Keratinocyte (primary cell): ENCODE measurements around the gene ELL. TPM values are rescaled to one million over a fixed set of nuclear protein-coding genes. Genes with fewer than 3 reads are reported as not detected.
A peak's percentile ranks its signal among the peaks of the same experiment; 100 is the strongest.

Experiments
- DNase-seq: peaks from one replicate; pipeline ENCODE4 v3.0.0-alpha.2; 2011; ENCODE audit warnings: low read depth, missing footprints, low spot score
- FAIRE-seq: peaks from 2 replicates; lab custom pipeline; 2011; peaks lifted over from hg19 to GRCh38; lab: Jason Lieb, UNC
- H2AFZ ChIP-seq: 2 replicates; pipeline ENCODE4 v1.6.0; 2012; ENCODE audit warnings: low read length, control low read depth, inconsistent platforms; ENCODE audit not compliant: control insufficient read depth
- H3K27ac ChIP-seq: 2 replicates; pipeline ENCODE4 v1.5.1; 2011; ENCODE audit warnings: low read length; ENCODE audit not compliant: control insufficient read depth, insufficient read depth
- H3K27me3 ChIP-seq: 3 replicates; pipeline ENCODE4 v1.6.0; 2011; ENCODE audit warnings: low read length; ENCODE audit not compliant: control insufficient read depth, insufficient read depth; ENCODE audit errors: extremely low read depth
- H3K36me3 ChIP-seq, 2 experiments: 2 replicates in 1 of 2; 3 replicates in 1 of 2; pipeline ENCODE4 v1.5.1; 2011; ENCODE audit warnings: low read length in 2 of 2, mild to moderate bottlenecking in 1 of 2; ENCODE audit not compliant: control insufficient read depth in 2 of 2, insufficient read depth in 2 of 2; ENCODE audit errors: extremely low read depth in 1 of 2
- H3K4me1 ChIP-seq: 3 replicates; pipeline ENCODE4 v1.5.1; 2011; ENCODE audit warnings: low read length; ENCODE audit not compliant: control insufficient read depth, insufficient read depth; ENCODE audit errors: extremely low read depth
- H3K4me2 ChIP-seq: 3 replicates; pipeline ENCODE4 v1.6.0; 2011; ENCODE audit warnings: low read depth, low read length; ENCODE audit not compliant: control insufficient read depth, insufficient read depth; ENCODE audit errors: extremely low read depth
- H3K4me3 ChIP-seq, 3 experiments: fragments of 200-600 bp in 1 of 3; sonication (generic) in 1 of 3; 2 replicates in 2 of 3; 3 replicates in 1 of 3; pipeline ENCODE4 v1.5.1; 2011 to 2016; ENCODE audit warnings: low read length in 3 of 3, mild to moderate bottlenecking in 3 of 3, control low read depth in 2 of 3, inconsistent platforms in 1 of 3, low read depth in 1 of 3, mixed read lengths in 1 of 3, mixed run types in 1 of 3, moderate library complexity in 1 of 3; ENCODE audit not compliant: control insufficient read depth in 2 of 3, insufficient read depth in 2 of 3; ENCODE audit errors: extremely low read depth in 1 of 3
- H3K79me2 ChIP-seq: 2 replicates; pipeline ENCODE4 v1.6.0; 2012; ENCODE audit warnings: low read length; ENCODE audit not compliant: control insufficient read depth, insufficient read depth
- H3K9ac ChIP-seq: 3 replicates; pipeline ENCODE4 v1.6.0; 2011; ENCODE audit warnings: low read length; ENCODE audit not compliant: control insufficient read depth, insufficient read depth; ENCODE audit errors: extremely low read depth
- H3K9me1 ChIP-seq: 3 replicates; pipeline ENCODE4 v1.6.0; 2011; ENCODE audit warnings: low read length; ENCODE audit not compliant: control insufficient read depth, insufficient read depth; ENCODE audit errors: extremely low read depth
- H3K9me3 ChIP-seq: 2 replicates; pipeline ENCODE4 v1.5.1; 2012; ENCODE audit warnings: low read depth, low read length; ENCODE audit not compliant: control insufficient read depth
- H4K20me1 ChIP-seq: 3 replicates; pipeline ENCODE4 v1.6.0; 2011; ENCODE audit warnings: low read length; ENCODE audit not compliant: control insufficient read depth, insufficient read depth; ENCODE audit errors: extremely low read depth
- EZH2 ChIP-seq: IDR thresholded peaks from one replicate; pipeline ENCODE4 v1.6.1; 2012; ENCODE audit warnings: inconsistent platforms, mild to moderate bottlenecking, low read length, moderate library complexity
- dilution Hi-C: fragments of 300-500 bp; cut with MboI; formaldehyde crosslinking; loops from one replicate; pipeline ENCODE4 v1.7.0; 2020; ENCODE audit warnings: low sequenced_read_pairs; ENCODE audit not compliant: extremely low pct_ligation_motif_present
- polyA plus RNA-seq, 5 experiments: library from polyadenylated mRNA; depleted of rRNA in 3 of 5; stranded (reverse) in 3 of 5; stranded (forward) in 1 of 5; unstranded in 1 of 5; fragments of >200 nt; gene quantifications; 1 replicate in 1 of 5; 2 replicates in 3 of 5; 3 replicates in 1 of 5; pipeline versions ENCODE4 v1.2.1 to v1.2.3, GENCODE V29; 2011 to 2012; ENCODE audit warnings: missing spikeins in 2 of 5, low read depth in 1 of 5, low replicate concordance in 1 of 5
- TF ChIP-seq, protein P1 (sequence below), 3 experiments: IDR thresholded peaks in 1 of 3; conservative IDR thresholded peaks in 1 of 3; optimal IDR thresholded peaks in 1 of 3; 2 replicates in 2 of 3; 3 replicates in 1 of 3; pipeline versions ENCODE3 to v1.5.1; 2011; ENCODE audit warnings: low read length in 3 of 3, mild to moderate bottlenecking in 3 of 3, moderate library complexity in 2 of 3, control low read depth in 1 of 3, inconsistent platforms in 1 of 3; ENCODE audit not compliant: insufficient read depth in 2 of 3; ENCODE audit errors: extremely low read depth in 1 of 3

Gene ELL
- polyA plus RNA-seq, 1 donor (not counting 4 experiments of a cell fraction or from before 2014, with no cell fraction given) = 4.4 TPM

GRCh38 chr19:18506101-18506930 lies 15.6 kb downstream of the ELL start:
- no peak for FAIRE-seq
- Histone ChIP-seq H3K27ac (no peak overlapping the region), H3K4me3 (no peak overlapping the region), H3K4me2 (no peak overlapping the region), H3K27me3 (no peaks in the 10 kb centered on the region), H2AFZ (no peak overlapping the region), H3K9me3 (no peaks in the 10 kb centered on the region), H4K20me1 (peaks cover 66% of the 10 kb centered on the region), H3K9ac (no peak overlapping the region), H3K79me2 (peaks cover 98% of the 10 kb centered on the region), H3K4me1 (peaks cover 41% of the 10 kb centered on the region), H3K9me1 (peaks cover 23% of the 10 kb centered on the region), H3K36me3 (peaks cover 4 to 7% of the 10 kb centered on the region in 2 experiments)
- dilution Hi-C loops = no loop called here
- DNase-seq = no peak
- TF ChIP-seq, protein P1, sequence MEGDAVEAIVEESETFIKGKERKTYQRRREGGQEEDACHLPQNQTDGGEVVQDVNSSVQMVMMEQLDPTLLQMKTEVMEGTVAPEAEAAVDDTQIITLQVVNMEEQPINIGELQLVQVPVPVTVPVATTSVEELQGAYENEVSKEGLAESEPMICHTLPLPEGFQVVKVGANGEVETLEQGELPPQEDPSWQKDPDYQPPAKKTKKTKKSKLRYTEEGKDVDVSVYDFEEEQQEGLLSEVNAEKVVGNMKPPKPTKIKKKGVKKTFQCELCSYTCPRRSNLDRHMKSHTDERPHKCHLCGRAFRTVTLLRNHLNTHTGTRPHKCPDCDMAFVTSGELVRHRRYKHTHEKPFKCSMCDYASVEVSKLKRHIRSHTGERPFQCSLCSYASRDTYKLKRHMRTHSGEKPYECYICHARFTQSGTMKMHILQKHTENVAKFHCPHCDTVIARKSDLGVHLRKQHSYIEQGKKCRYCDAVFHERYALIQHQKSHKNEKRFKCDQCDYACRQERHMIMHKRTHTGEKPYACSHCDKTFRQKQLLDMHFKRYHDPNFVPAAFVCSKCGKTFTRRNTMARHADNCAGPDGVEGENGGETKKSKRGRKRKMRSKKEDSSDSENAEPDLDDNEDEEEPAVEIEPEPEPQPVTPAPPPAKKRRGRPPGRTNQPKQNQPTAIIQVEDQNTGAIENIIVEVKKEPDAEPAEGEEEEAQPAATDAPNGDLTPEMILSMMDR (optimal IDR thresholded peaks at IDR 0.05 in 1 of 3, IDR thresholded peaks at IDR 0.05 in 1 of 3, conservative IDR thresholded peaks at IDR 0.05 in 1 of 3; ENCODE audit: extremely low read depth in 1 of 3, insufficient read depth in 2 of 3, low read length in 3 of 3) = no peak
- TF ChIP-seq EZH2 = no peak

DNA sequence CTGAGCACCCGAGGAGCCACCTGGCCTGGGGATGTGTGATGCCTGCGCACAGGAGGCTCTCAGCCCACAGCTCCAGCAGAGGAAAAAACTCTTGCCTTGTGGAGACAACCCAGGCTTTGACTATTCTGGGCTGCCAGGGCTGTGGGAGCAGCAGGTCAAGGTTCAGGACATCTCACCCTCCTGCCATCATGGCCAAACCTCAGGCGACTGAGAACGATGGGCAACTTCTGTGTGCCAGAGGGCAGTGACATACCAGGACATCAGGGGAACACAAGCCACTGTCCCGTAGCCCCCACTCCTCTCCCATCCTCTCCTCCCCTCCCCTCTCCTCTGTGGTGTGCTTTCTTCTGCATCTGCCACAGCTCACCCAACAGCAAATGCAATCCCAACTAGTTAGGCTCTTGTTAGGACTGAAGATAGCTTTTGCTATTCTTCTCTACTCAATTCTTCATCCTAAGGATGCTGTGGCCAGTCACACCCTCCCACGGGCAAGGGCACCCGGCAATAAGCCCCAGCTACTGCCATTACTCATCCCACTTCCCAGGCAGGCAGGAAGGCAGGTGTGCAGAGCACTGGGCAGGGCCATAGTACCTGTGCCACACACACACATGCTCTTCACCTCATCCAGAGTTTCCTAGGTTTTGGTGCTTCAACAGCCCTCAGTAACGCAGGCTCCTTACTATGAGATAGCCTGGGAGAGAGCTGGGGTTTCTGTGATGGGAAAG lies 16.8 kb downstream of the ELL start:
- H3K9ac ChIP-seq = no peak overlapping the region
- TF ChIP-seq EZH2 = no peak
- TF ChIP-seq, protein P1 (optimal IDR thresholded peaks at IDR 0.05 in 1 of 3, IDR thresholded peaks at IDR 0.05 in 1 of 3, conservative IDR thresholded peaks at IDR 0.05 in 1 of 3; ENCODE audit: extremely low read depth in 1 of 3, insufficient read depth in 2 of 3, low read length in 3 of 3) = no peak
- H3K4me3 ChIP-seq = no peak overlapping the region
- FAIRE-seq = peak; percentile 83
- DNase-seq = no peak
- H3K36me3 ChIP-seq = peaks cover 4 to 7% of the 10 kb centered on the region in 2 experiments
- H3K4me2 ChIP-seq = no peak overlapping the region
- peaks cover 63% of the 10 kb centered on the region for H4K20me1 ChIP-seq
- dilution Hi-C loops = no loop called here
- no peak overlapping the region for H3K27ac ChIP-seq
- peaks cover 100% of the 10 kb centered on the region for H3K79me2 ChIP-seq
- H3K4me1 ChIP-seq = peaks cover 41% of the 10 kb centered on the region
- peaks cover 20% of the 10 kb centered on the region for H3K9me1 ChIP-seq
- H3K9me3 ChIP-seq = no peaks in the 10 kb centered on the region
- no peaks in the 10 kb centered on the region for H3K27me3 ChIP-seq
- H2AFZ ChIP-seq = no peak overlapping the region
